IPS-NIHi11 (cell line): ENCODE data around the gene PTTG1.
A peak's percentile ranks its signal among the peaks of the same experiment; 100 is the strongest.

ENCODE experiments used
- DNase-seq: peaks from one replicate; pipeline ENCODE4 v3.0.0; 2012; ENCODE audit warnings: mixed read lengths, low spot score

Gene PTTG1

GRCh38 chr5:160455600-160455999 is 33.9 kb downstream of the PTTG1 start:
- no peak for DNase-seq

DNA sequence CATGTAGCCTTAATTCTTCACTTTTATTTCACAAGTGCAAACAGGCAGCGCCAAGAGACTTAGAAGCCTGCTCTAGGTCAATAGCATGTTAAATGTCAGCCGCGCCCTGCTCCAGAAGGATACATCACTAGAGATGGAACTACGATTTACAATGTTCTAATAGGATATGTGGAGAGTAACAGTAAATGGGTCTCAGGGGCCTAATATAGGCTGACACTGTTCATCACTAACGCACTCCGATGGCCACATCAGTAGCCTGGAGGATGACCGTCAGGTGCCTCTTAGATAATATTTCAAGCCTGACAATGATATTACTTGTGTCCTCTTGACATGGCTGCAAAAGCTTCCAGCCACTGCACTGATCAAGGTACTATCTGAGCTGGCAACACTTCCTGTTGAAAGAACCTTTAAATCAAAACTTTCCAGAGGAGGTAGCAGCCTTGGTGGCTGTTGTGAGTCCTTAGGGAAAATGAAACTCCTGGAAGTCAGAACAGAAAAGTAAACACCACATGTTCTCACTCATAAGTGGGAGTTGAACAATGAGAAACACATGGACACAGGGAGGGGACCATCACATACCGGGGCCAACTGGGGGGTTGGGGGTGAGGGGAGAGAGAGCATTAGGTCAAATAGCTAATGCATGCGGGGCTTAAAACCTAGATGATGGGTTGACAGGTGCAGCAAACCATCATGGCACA is 35.0 kb downstream of the PTTG1 start:
- no peak for DNase-seq

DNA sequence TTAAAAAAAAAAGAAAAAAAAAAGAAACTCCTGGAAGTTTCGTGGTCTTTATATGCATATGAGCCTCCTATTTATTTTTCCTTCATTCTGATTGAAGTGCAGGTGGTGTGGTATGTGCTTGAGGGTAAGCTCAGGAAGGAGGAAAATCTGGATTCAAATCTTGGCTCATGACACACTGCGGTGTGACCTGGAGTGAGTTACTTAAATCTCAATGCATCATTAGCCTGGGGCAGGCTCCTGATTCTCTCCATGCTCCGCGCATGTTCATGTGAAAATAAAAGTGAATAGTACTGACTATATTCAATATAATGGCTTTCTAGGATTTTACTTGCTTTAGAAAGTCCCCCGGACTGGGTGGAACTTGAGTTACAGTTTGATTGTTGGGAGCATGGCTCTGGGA is 35.6 kb downstream of the PTTG1 start:
- no peak for DNase-seq

- no peak for DNase-seq
Observed at GRCh38 chr5:160458806-160459800, 37.4 kb downstream of the PTTG1 start.

- DNase-seq: no peak
Observed at GRCh38 chr5:160460377-160461049, 38.9 kb downstream of the PTTG1 start.

DNA sequence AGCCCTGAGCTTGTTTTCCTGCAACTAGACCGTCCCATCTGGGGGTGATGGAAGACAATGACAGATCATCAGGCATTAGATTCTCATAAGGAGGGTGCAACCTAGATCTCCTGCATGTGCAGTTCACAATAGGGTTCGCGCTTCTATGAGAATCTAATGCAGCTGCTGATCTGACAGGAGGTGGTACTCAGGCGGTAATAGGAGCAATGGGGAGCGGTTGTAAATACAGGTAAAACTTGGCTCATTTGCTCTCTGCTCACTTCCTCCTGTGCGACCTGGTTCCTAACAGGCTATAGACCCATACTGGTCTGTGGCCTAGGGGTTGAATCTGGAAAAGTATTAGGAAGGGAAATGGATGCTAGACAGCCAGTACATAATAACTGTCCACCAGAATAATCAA is 39.7 kb downstream of the PTTG1 start:
- no peak for DNase-seq

- DNase-seq: no peak
Observed at GRCh38 chr5:160462167-160462566, 40.5 kb downstream of the PTTG1 start.

DNA sequence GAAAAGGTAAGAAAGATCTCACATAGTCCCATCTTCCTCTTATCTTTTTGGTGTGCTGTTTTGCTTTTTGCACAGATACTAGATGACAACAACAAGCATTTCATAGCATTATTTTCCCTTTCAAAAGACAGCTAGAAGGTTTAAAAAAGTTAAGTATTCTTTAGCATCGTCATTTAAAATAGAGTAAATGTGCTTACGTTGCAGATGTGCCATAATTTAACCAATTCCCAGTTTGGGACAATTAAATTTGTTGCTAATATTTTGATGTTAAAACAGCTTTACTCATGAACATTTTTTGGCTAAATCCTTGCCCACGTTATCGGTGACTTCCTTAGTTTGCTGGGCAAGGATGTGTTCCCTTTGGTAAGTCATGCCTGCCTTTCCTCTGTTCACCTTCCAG is 41.6 kb downstream of the PTTG1 start:
- no peak for DNase-seq

DNA sequence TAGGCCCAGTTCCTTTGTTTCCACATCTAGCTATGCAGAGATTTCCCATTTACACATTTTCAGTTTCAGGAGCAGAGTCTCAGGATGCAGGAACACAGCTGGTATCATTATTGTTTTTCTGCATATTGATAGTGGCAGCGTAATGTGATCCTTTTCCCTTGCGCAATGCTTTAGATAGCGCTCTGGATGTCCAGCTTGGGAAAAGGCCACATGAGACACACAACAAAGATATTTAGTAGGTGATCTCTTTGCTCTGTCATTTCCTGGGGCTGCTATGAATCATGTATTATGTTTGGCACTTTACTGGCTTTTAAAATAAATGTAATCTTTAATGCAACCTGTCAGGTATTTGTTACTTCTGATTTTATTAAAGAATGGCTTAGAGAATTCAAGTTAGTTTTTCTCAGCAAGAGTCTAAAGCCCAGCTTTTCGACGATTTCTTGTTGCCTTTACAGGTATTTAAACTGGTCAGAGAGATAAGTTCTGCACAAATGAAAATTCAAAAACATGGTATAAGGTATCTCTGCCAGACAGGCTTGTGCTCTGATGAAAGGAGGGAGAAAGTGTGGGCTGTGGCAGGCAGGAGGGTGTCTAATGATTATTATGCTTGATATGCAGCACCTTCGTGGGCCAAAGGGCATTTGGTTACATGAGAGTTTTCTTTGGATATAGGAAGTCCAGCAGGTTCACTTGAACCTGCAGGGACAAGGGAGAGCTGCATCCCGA is 42.2 kb downstream of the PTTG1 start:
- no peak for DNase-seq

- DNase-seq: no peak
Observed at GRCh38 chr5:160464466-160464797, 42.8 kb downstream of the PTTG1 start.

DNA sequence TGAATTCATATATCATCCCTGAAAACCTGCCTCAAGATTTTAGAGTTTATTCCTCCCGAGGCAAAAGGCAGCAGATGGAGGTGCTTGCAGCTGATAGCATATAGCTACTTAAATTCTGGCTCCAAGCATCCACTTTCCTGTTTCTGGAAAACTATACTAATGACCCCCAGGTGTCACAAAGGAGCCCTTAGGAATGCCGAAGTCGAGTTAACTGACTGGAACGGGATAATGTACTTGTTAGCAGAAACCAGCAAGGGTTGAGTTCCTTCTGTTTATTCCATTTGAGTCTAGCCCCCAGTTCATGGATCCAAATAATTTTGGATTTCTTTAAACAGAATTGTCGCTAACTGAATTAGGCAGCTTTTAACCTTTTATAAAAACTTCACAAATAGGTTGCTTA is 44.5 kb downstream of the PTTG1 start:
- DNase-seq: no peak

DNA sequence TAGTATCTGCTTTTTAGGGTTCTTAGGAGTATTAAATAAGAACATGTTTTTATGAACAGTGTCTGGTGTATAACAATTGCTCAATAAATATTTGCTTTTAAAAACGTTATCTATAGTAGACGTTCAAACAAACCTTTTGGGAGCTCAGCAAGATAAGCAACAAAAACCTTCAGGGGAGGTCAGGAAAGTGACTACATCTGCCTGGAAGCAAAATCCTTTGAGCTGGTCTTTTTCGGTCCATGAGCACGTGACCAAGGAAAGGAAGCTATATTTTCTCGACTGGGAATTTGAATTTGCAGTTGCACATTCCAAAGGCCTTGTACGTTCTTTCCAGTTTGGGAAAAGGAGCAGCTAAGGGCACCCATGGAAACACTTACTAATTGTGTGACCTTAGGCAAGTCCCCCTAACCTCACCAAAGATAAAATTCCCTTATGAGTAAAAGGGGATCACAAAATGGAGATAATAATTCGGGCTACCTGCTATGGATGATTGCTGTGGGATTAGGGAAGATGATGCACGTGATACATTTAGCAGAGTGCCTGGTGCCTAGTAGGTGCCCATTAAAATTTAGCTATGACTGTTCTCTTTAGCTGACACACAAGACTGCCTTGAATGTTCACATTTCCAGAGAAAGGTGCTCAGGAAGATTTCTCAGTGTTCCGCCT is 45.4 kb downstream of the PTTG1 start:
- DNase-seq: no peak

GRCh38 chr5:160467555-160468362 is 46.1 kb downstream of the PTTG1 start:
- peak; percentile 45 for DNase-seq

DNA sequence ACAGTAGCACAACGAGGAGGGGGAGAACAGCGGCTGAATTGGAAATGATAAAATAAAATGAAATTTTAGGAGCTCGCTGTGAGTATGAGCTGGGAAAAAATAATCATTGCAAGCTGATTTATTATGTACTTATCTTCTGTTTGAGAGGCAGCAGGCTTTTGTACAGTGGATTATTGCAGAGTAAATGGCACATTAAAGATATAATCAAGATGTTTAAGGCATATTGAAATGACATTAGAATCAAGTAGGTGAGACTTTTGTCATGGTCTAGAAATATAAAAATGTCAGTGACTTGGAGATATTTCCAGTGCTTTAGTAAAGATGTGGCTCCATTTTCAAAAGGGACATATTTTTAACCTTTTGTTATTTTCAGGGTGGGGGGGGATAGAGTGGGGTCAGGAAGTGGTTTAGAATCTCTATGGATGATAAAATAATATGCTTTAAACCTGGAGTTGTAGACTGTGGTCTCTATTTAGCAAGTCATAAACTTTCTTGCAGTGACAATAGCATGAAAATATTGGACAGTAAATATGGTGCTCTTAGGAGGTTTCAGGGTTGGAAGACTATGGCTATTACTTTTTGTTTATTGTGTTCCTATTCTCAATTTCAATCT is 46.8 kb downstream of the PTTG1 start:
- no peak for DNase-seq

DNA sequence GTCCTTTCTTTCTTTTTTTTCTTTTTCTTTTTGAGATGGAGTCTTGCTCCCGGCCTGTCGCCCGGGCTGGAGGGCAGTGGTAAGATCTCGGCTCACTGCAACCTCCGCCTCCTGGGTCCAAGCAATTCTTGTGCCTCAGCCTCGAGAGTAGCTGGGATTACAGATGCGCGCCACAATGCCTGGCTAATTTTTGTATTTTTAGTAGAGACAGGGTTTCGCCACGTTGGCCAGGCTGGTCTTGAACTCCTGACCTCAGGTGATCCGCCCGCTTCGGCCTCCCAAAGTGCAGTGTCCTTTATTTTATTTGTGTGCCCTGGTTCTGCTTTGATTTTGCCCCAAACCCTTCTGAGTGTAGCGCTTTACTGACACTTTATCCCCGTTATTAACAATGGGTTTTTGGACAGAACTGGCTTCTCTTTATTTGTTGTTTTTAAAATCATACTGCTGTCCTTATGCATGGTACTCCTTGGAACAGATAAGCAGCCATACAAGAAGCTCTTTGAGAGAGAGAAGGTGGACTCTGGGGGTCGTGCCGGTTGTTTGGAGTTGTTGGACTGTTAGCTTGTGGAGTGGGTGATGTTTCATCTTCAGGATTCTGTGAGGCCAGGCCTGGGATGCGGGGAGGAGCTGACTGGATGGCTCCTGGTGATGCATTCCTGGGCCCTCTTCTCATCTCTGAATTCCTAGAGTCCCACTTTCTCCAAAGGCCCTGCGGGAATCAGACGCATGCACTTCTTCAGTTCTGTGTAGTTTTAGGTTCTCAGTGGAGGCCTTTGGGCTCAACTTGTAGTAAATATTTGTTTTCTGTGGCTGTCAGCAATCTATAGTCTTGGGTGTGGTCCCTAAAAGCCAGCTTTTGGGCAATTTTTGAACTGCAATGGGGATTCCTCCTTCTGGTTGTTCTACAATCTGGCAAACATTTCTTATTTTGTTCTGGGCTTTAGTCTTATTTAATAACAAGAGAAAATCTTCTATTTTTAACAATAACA is 47.8 kb downstream of the PTTG1 start:
- DNase-seq: no peak

- DNase-seq: no peak
Observed at GRCh38 chr5:160470437-160471361, 49.0 kb downstream of the PTTG1 start.

GRCh38 chr5:160471761-160472160 is 50.1 kb downstream of the PTTG1 start:
- DNase-seq: no peak

- DNase-seq: no peak
Observed at GRCh38 chr5:160472482-160472881, 50.8 kb downstream of the PTTG1 start.
